Measurements from ENCODE around the gene TENM4. TPM values are rescaled to one million over a fixed set of nuclear protein-coding genes. Genes with fewer than 3 reads are reported as not detected.

TENM4 gene
- total RNA-seq, 1 donor from 2014 or later, result 43.2 TPM

DNA sequence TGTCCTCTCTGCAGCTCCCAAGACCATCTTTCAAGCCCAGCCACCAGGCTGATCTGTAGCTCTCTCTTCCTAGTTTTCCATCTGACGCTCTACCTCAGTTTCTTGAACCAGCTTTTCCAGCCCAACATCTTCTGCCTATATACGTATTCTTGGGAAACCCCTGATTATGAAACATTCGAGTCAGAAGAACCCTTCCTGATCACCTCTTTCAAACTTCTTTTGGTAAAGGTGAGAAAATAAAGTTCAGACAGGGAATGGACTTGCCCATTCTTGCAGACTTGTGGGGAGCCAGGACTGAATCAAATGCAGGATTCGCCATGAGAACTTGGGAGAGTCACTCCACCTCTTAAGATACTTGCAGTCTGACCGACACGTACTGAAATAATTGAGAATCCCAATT is 696.6 kb downstream of the TENM4 start:
- Mint-ChIP-seq H3K4me3 (no peak overlapping the region), H3K4me1 (no peaks in the 10 kb centered on the region), H3K36me3 (ENCODE audit: low read depth) (peaks cover 3% of the 10 kb centered on the region), H3K27me3 (ENCODE audit: low read depth) (no peaks in the 10 kb centered on the region), H3K9me3 (peaks cover 2% of the 10 kb centered on the region), H3K27ac (ENCODE audit: unreplicated experiment) (no peak overlapping the region)
- no peak for DNase-seq (ENCODE audit: low read depth, low spot score)
- TF ChIP-seq, protein P1, sequence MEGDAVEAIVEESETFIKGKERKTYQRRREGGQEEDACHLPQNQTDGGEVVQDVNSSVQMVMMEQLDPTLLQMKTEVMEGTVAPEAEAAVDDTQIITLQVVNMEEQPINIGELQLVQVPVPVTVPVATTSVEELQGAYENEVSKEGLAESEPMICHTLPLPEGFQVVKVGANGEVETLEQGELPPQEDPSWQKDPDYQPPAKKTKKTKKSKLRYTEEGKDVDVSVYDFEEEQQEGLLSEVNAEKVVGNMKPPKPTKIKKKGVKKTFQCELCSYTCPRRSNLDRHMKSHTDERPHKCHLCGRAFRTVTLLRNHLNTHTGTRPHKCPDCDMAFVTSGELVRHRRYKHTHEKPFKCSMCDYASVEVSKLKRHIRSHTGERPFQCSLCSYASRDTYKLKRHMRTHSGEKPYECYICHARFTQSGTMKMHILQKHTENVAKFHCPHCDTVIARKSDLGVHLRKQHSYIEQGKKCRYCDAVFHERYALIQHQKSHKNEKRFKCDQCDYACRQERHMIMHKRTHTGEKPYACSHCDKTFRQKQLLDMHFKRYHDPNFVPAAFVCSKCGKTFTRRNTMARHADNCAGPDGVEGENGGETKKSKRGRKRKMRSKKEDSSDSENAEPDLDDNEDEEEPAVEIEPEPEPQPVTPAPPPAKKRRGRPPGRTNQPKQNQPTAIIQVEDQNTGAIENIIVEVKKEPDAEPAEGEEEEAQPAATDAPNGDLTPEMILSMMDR (conservative IDR thresholded peaks at IDR 0.05), result no peak

DNA sequence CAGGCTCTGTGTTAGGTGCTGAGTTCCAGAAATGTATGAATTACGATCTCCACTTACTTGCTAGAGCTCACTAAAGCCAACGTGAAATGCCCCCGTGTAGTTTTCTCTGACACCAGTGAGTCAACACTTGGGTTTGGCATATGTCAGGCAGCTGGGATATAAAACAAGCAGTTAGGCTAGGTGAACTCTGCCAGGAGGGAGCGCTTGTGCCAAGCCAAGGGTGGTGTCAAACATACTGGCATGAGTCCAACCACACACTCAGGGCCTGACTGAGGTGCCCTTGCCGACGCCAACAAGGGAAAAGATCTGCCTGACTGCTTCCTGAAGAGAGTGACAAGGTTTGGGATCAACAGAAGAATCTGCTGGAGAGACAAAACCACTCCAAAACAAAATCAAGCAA is 698.4 kb downstream of the TENM4 start:
- peak overlapping the region; percentile 69 for H3K27ac Mint-ChIP-seq (ENCODE audit: unreplicated experiment)
- DNase-seq (ENCODE audit: low read depth, low spot score), result no peak
- TF ChIP-seq, protein P1 (conservative IDR thresholded peaks at IDR 0.05), result no peak
- no peaks in the 10 kb centered on the region for H3K4me1 Mint-ChIP-seq
- no peak overlapping the region for H3K4me3 Mint-ChIP-seq
- H3K36me3 Mint-ChIP-seq (ENCODE audit: low read depth), result peaks cover 3% of the 10 kb centered on the region
- H3K9me3 Mint-ChIP-seq, result peaks cover 2% of the 10 kb centered on the region
- no peaks in the 10 kb centered on the region for H3K27me3 Mint-ChIP-seq (ENCODE audit: low read depth)

DNA sequence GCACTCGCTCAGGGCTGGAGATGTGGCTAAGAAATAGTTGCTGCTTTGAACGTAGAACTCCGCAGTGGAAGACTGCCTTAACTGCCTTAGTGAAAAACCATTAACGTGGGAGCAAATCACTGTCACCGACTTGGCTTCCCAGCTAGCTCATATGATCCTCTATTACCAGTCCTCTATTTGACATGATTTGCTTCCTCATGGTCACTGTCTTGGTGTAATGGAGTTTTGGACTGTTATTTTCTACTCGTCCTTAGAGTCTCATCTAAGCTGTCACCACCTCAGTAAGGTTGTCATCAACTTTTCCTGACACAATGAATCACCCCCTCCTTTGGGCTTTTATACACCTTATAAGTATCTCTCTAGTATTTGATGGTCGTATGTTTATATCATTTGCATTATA is 699.1 kb downstream of the TENM4 start:
- Mint-ChIP-seq H3K4me1 (no peaks in the 10 kb centered on the region), H3K27me3 (ENCODE audit: low read depth) (no peaks in the 10 kb centered on the region), H3K36me3 (ENCODE audit: low read depth) (peaks cover 3% of the 10 kb centered on the region), H3K9me3 (peaks cover 2% of the 10 kb centered on the region), H3K27ac (ENCODE audit: unreplicated experiment) (no peak overlapping the region), H3K4me3 (no peak overlapping the region)
- TF ChIP-seq, protein P1 (conservative IDR thresholded peaks at IDR 0.05), result no peak
- no peak for DNase-seq (ENCODE audit: low read depth, low spot score)

DNA sequence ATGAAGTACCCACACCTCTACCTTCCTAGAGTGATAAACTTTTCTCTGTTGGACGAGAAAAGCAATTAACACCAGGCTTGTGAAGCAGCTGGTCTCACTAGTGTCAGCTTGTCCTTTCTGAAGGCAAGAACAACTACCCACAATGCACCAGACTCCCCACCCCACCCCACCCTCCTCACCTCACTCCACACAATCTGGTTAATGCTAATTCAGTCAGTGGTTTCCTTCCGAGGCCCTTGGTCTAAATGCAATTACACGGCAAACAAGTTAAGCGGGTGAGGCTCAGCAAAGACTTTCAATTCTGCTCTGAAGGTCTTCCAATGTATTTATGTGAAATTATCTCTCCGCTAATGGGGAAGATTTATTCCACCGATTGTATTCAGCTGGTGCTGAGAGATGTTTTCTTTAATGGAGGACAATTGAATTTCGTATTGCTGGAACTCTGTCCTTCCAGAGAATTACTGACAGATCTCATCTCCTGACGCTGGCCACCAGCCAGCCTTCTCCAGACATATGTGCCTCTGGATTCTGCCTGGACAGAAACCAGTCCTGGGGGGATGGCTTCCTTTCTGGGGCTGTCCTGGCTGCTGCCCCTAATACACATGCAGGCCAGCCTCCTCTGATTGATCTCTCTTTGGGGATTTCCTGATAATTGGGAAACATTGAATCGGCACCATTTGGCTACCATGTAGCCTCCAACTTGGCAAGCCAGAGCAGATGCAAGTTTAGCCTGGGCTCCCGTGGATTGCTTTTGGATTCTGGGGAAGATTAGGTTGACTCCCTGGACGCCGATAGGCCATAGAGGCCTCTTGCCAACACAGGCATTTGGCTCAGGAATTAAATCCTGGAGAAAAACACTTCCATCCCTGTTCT is 700.4 kb downstream of the TENM4 start:
- TF ChIP-seq, protein P1 (conservative IDR thresholded peaks at IDR 0.05), result no peak
- no peaks in the 10 kb centered on the region for H3K4me1 Mint-ChIP-seq
- H3K36me3 Mint-ChIP-seq (ENCODE audit: low read depth), result peaks cover 3% of the 10 kb centered on the region
- no peak for DNase-seq (ENCODE audit: low read depth, low spot score)
- peaks cover 2% of the 10 kb centered on the region for H3K9me3 Mint-ChIP-seq
- no peak overlapping the region for H3K27ac Mint-ChIP-seq (ENCODE audit: unreplicated experiment)
- no peak overlapping the region for H3K4me3 Mint-ChIP-seq
- H3K27me3 Mint-ChIP-seq (ENCODE audit: low read depth), result no peaks in the 10 kb centered on the region

DNA sequence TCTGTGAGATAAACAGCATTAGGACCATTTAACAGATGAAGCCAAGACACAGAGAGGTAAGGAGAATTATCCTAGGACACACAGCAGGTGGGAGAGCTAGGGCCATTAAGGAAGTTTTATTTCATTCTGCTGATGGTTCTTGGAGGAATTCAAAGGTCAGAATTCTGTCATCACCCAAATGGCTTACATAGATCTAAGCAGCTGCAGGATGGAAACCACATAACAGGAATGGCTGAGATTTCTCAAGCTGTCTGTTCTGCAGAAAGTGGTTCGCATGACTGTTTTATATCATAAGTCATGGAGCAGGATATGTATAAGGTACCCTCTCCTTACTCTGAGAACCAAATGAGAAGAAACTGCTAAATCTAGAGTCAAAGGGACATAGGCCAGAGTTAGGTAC is 702.9 kb downstream of the TENM4 start:
- Mint-ChIP-seq H3K27ac (ENCODE audit: unreplicated experiment) (no peak overlapping the region), H3K27me3 (ENCODE audit: low read depth) (no peaks in the 10 kb centered on the region), H3K9me3 (peaks cover 2% of the 10 kb centered on the region), H3K4me3 (no peak overlapping the region), H3K4me1 (no peaks in the 10 kb centered on the region), H3K36me3 (ENCODE audit: low read depth) (peaks cover 3% of the 10 kb centered on the region)
- TF ChIP-seq, protein P1 (conservative IDR thresholded peaks at IDR 0.05), result no peak
- DNase-seq (ENCODE audit: low read depth, low spot score), result no peak
